ENCODE results near the gene SOX3.
A peak's percentile ranks its signal among the peaks of the same experiment; 100 is the strongest.

Gene SOX3

DNA sequence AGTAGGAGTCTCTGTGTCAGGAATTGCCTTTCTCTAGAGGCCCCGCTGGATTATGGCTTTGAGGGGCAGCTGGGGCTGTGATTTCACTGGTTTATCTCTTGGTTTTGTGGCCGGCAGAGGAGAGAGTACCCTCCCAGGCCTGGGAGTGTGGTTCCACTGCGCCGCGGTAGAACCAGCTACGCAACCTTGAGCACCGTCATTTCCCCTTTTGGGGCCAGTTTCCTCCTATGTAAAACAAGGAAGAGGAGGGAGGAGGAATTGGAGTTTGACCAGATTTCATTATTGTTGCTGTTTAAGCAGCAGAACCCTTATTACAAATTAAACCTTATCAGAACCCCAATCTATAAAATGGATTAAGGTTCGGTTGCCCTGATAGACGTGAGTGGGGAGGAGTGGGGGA is 4.4 kb downstream of the SOX3 start:
- no peak overlapping the region for H3K4me3 ChIP-seq (ENCODE audit: low read depth, low read length)
- no peak for DNase-seq (ENCODE audit: low read depth)

DNA sequence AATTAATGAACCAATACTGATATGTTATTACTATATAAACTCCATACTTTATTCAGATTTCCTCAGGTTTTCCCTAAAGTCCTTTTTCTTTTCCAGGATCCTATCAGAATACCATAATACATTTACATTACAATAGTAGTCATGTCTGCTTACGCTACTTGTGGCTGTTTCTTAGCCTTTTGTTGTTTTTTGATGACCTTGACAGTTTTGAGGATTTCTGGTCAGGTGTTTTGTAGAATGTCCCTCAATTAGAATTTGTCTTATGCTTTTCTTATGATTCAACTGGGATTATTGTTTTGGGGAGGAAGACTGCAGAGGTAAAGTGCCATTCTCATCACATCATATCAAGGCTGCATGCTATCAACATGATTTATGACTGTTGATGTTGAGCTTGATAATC is 9.1 kb downstream of the SOX3 start:
- DNase-seq (ENCODE audit: low read depth), result no peak
- no peak overlapping the region for H3K4me3 ChIP-seq (ENCODE audit: low read depth, low read length)
- TF ChIP-seq, protein P1, sequence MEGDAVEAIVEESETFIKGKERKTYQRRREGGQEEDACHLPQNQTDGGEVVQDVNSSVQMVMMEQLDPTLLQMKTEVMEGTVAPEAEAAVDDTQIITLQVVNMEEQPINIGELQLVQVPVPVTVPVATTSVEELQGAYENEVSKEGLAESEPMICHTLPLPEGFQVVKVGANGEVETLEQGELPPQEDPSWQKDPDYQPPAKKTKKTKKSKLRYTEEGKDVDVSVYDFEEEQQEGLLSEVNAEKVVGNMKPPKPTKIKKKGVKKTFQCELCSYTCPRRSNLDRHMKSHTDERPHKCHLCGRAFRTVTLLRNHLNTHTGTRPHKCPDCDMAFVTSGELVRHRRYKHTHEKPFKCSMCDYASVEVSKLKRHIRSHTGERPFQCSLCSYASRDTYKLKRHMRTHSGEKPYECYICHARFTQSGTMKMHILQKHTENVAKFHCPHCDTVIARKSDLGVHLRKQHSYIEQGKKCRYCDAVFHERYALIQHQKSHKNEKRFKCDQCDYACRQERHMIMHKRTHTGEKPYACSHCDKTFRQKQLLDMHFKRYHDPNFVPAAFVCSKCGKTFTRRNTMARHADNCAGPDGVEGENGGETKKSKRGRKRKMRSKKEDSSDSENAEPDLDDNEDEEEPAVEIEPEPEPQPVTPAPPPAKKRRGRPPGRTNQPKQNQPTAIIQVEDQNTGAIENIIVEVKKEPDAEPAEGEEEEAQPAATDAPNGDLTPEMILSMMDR (conservative IDR thresholded peaks at IDR 0.05; ENCODE audit: low read depth, low read length), result no peak

More for the DNA sequence above, 4.4 kb downstream of the SOX3 start:
- TF ChIP-seq, protein P1 (conservative IDR thresholded peaks at IDR 0.05; ENCODE audit: low read depth, low read length), result no peak

DNA sequence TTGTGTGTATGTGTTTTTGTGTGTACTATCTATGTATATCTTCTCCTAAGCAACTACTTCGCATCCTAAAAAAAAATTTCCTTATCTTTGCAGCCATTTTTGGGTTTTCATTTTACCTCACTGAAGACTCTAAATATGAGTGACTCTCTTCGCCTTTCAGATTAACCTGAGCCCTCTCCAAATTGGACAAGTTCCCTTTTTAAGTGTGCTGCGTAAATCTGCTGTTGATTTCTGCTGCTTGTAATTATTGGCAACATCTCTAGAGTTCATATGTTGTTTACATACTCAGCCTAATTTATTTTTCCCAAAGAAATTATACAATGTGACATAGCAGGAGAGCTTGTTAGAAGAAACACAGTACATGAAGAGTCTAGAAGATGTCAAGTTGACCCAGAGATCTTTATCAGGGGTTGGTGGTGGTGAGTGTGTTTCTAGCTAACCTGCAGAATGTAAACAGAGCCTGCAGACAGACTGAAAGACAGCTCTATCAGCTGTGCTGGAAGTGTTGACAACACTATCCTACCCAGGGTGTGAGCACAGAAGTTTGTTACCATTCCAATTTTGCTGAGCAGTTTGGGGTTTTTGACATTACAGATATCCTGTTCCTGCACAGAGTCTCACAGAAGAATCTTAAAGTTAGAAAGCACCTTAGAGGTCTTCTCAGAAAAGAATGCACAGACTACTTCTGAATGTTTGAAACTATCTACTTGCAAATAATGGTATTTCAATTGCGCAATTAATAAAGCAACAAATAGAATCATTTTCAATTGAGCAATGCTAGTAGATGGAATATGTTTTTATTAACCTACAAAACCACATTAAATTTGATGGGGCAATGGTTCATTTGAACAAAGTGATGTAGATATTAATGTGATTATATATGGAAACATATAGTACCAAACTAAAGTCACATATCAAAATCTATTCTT is 12.5 kb downstream of the SOX3 start:
- TF ChIP-seq, protein P1 (conservative IDR thresholded peaks at IDR 0.05; ENCODE audit: low read depth, low read length), result no peak
- DNase-seq (ENCODE audit: low read depth), result no peak

DNA sequence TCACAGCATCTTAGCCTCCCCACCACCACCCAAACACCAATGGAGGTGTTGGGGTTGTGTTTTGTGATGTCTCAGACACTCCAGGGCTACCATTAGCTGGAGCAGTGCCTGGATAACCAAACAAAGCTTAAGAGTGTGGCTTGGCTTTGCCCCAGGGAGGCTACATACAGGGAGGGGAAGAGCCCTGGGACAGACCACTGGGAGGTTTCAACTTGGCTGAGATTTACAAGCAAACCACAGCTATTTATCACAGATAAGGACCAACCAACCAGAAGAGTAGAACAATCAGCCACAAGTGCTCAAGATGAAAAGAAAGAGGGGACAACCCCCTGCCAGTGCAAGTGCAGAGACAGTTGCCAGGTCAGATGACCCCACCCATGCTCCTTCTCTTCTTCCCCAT is 24.1 kb downstream of the SOX3 start:
- H3K4me3 ChIP-seq (ENCODE audit: low read depth, low read length), result no peak overlapping the region
- DNase-seq (ENCODE audit: low read depth), result no peak
- TF ChIP-seq, protein P1 (conservative IDR thresholded peaks at IDR 0.05; ENCODE audit: low read depth, low read length), result no peak

More for the DNA sequence above, 12.5 kb downstream of the SOX3 start:
- no peak overlapping the region for H3K4me3 ChIP-seq (ENCODE audit: low read depth, low read length)

DNA sequence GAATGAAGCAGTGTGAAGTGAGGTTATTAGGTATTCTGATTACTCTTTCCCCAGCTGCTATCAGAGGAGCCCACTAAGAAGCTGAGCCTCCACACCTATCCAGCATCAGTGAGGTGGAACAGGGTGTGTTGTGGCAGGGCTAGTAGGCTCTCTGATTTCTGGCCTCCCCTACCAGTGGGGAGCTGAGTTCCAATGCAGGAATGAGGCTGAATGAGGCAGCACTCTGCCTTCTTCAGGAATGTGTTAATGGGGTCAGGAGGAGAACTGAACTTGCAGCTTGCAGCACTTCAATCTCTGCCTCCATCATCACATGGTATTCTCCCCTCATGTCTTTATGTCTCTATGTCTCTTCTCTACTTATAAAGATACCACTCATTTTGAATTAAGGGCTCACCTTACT is 26.9 kb downstream of the SOX3 start:
- no peak for DNase-seq (ENCODE audit: low read depth)
- H3K4me3 ChIP-seq (ENCODE audit: low read depth, low read length), result no peak overlapping the region
- TF ChIP-seq, protein P1 (conservative IDR thresholded peaks at IDR 0.05; ENCODE audit: low read depth, low read length), result no peak

DNA sequence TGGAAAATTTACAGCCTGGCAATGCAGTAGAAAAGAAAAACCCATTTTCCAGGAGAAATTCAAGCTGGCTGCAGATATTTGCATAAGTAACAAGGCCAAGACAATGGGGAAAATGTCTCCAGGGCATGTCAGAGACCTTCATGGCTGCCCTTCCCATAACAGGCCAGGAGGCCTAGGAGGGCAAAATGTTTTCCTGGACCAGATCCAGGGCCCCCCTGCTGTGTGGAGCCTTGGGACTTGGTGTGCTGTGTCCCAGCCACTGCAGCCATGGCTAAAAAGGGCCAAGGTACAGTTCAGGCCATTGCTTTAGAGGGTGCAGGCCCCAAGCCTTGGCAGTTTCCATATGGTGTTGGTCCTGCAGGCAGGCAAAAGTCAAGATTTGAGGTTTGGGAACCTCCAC is 29.8 kb downstream of the SOX3 start:
- TF ChIP-seq, protein P1 (conservative IDR thresholded peaks at IDR 0.05; ENCODE audit: low read depth, low read length), result no peak
- DNase-seq (ENCODE audit: low read depth), result no peak
- H3K4me3 ChIP-seq (ENCODE audit: low read depth, low read length), result no peak overlapping the region

DNA sequence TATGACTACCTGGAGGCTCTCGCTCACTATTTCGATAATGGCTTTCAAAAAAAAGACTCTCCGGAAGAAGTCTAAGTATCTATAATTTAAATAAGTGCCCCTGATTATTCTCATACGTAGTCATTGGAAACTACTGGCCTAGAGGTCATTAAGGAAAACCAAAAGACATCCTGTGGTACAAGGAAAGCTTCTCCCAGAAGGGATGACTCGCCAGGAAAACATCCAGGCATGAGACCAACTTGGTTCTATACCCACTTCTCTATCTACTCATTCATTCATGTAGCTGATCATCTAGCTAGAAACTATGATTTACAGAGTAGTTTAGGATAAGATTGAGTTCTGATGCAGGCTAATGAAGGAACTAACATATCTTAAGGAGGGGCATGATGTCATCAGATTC is 37.7 kb downstream of the SOX3 start:
- peak; percentile 0 for DNase-seq (ENCODE audit: low read depth)
- TF ChIP-seq, protein P1 (conservative IDR thresholded peaks at IDR 0.05; ENCODE audit: low read depth, low read length), result no peak
- H3K4me3 ChIP-seq (ENCODE audit: low read depth, low read length), result no peak overlapping the region
